ENCODE data around the gene FNIP1. TPM values are rescaled to one million over a fixed set of nuclear protein-coding genes. Genes with fewer than 3 reads are reported as not detected.
"Not testable (repeated sequence)": the region's sequence is repeated elsewhere in the genome, so short reads cannot be mapped to it uniquely, and the experiment has no call there.

The FNIP1 gene
- total and polyA plus RNA-seq, 2 donors, result 7.5 to 15.9 TPM

GRCh38 chr5:131778141-131778540, 18.7 kb downstream of the FNIP1 start:
- not testable (repeated sequence) for H3K4me1 ChIP-seq (ENCODE audit: control insufficient read depth in 2 of 2, insufficient read depth in 2 of 2, low read length in 2 of 2); H3K9me3 ChIP-seq (ENCODE audit: control insufficient read depth in 2 of 2, insufficient read depth in 1 of 2, low read length in 1 of 2); DNase-seq (ENCODE audit: low read depth in 6 of 9, low spot score in 9 of 9); H3K4me3 ChIP-seq (ENCODE audit: low read length in 2 of 2); H3K27me3 ChIP-seq (ENCODE audit: control insufficient read depth in 2 of 2, insufficient read depth in 1 of 2, low read length in 1 of 2); H3K27ac ChIP-seq (ENCODE audit: low read depth in 1 of 2, low read length in 1 of 2); H3K36me3 ChIP-seq (ENCODE audit: control insufficient read depth in 2 of 2, insufficient read depth in 2 of 2, low read length in 1 of 2)
- 89% methylated on average over 1 of the region's 1 CpG for WGBS

GRCh38 chr5:131776450-131776849, 20.4 kb downstream of the FNIP1 start:
- WGBS, result 100% methylated on average over 1 of the region's 1 CpG
- no peaks in the 10 kb centered on the region for H3K36me3 ChIP-seq (ENCODE audit: control insufficient read depth in 2 of 2, insufficient read depth in 2 of 2, low read length in 1 of 2)
- no peaks in the 10 kb centered on the region for H3K4me1 ChIP-seq (ENCODE audit: control insufficient read depth in 2 of 2, insufficient read depth in 2 of 2, low read length in 2 of 2)
- no peak for DNase-seq (ENCODE audit: low read depth in 6 of 9, low spot score in 9 of 9)
- H3K27ac ChIP-seq (ENCODE audit: low read depth in 1 of 2, low read length in 1 of 2), result no peak overlapping the region
- no peaks in the 10 kb centered on the region for H3K9me3 ChIP-seq (ENCODE audit: control insufficient read depth in 2 of 2, insufficient read depth in 1 of 2, low read length in 1 of 2)
- H3K27me3 ChIP-seq (ENCODE audit: control insufficient read depth in 2 of 2, insufficient read depth in 1 of 2, low read length in 1 of 2), result no peaks in the 10 kb centered on the region
- no peak overlapping the region for H3K4me3 ChIP-seq (ENCODE audit: low read length in 2 of 2)

GRCh38 chr5:131774652-131775367, 22.0 kb downstream of the FNIP1 start:
- H3K4me1 ChIP-seq (ENCODE audit: control insufficient read depth in 2 of 2, insufficient read depth in 2 of 2, low read length in 2 of 2), result no peaks in the 10 kb centered on the region
- H3K27ac ChIP-seq (ENCODE audit: low read depth in 1 of 2, low read length in 1 of 2), result no peak overlapping the region
- no peak overlapping the region for H3K4me3 ChIP-seq (ENCODE audit: low read length in 2 of 2)
- no peak for DNase-seq (ENCODE audit: low read depth in 6 of 9, low spot score in 9 of 9)
- no peaks in the 10 kb centered on the region for H3K9me3 ChIP-seq (ENCODE audit: control insufficient read depth in 2 of 2, insufficient read depth in 1 of 2, low read length in 1 of 2)
- no peaks in the 10 kb centered on the region for H3K36me3 ChIP-seq (ENCODE audit: control insufficient read depth in 2 of 2, insufficient read depth in 2 of 2, low read length in 1 of 2)
- no peaks in the 10 kb centered on the region for H3K27me3 ChIP-seq (ENCODE audit: control insufficient read depth in 2 of 2, insufficient read depth in 1 of 2, low read length in 1 of 2)
- 96% methylated on average over 4 of the region's 4 CpGs for WGBS

- Histone ChIP-seq H3K9me3 (ENCODE audit: control insufficient read depth in 2 of 2, insufficient read depth in 1 of 2, low read length in 1 of 2) (no peaks in the 10 kb centered on the region), H3K27ac (ENCODE audit: low read depth in 1 of 2, low read length in 1 of 2) (no peak overlapping the region), H3K4me3 (ENCODE audit: low read length in 2 of 2) (no peak overlapping the region), H3K27me3 (ENCODE audit: control insufficient read depth in 2 of 2, insufficient read depth in 1 of 2, low read length in 1 of 2) (no peaks in the 10 kb centered on the region), H3K4me1 (ENCODE audit: control insufficient read depth in 2 of 2, insufficient read depth in 2 of 2, low read length in 2 of 2) (no peaks in the 10 kb centered on the region), H3K36me3 (ENCODE audit: control insufficient read depth in 2 of 2, insufficient read depth in 2 of 2, low read length in 1 of 2) (no peaks in the 10 kb centered on the region)
- 97% methylated on average over 2 of the region's 2 CpGs for WGBS
- DNase-seq (ENCODE audit: low read depth in 6 of 9, low spot score in 9 of 9), result no peak
These were observed 23.0 kb downstream of the FNIP1 start for GRCh38 chr5:131773805-131774204.

- H3K9me3 ChIP-seq (ENCODE audit: control insufficient read depth in 2 of 2, insufficient read depth in 1 of 2, low read length in 1 of 2), result no peaks in the 10 kb centered on the region
- H3K4me3 ChIP-seq (ENCODE audit: low read length in 2 of 2), result no peak overlapping the region
- H3K4me1 ChIP-seq (ENCODE audit: control insufficient read depth in 2 of 2, insufficient read depth in 2 of 2, low read length in 2 of 2), result no peaks in the 10 kb centered on the region
- H3K27ac ChIP-seq (ENCODE audit: low read depth in 1 of 2, low read length in 1 of 2), result no peak overlapping the region
- WGBS, result 97% methylated on average over 4 of the region's 4 CpGs
- no peaks in the 10 kb centered on the region for H3K36me3 ChIP-seq (ENCODE audit: control insufficient read depth in 2 of 2, insufficient read depth in 2 of 2, low read length in 1 of 2)
- no peaks in the 10 kb centered on the region for H3K27me3 ChIP-seq (ENCODE audit: control insufficient read depth in 2 of 2, insufficient read depth in 1 of 2, low read length in 1 of 2)
- DNase-seq (ENCODE audit: low read depth in 6 of 9, low spot score in 9 of 9), result no peak
These were observed 25.1 kb downstream of the FNIP1 start for GRCh38 chr5:131771692-131772091.

GRCh38 chr5:131769961-131770360, 26.9 kb downstream of the FNIP1 start:
- Histone ChIP-seq H3K27me3 (ENCODE audit: control insufficient read depth in 2 of 2, insufficient read depth in 1 of 2, low read length in 1 of 2) (no peaks in the 10 kb centered on the region), H3K36me3 (ENCODE audit: control insufficient read depth in 2 of 2, insufficient read depth in 2 of 2, low read length in 1 of 2) (peaks cover 0 to under 1% of the 10 kb centered on the region in 2 donors), H3K4me1 (ENCODE audit: control insufficient read depth in 2 of 2, insufficient read depth in 2 of 2, low read length in 2 of 2) (no peaks in the 10 kb centered on the region), H3K27ac (ENCODE audit: low read depth in 1 of 2, low read length in 1 of 2) (no peak overlapping the region), H3K4me3 (ENCODE audit: low read length in 2 of 2) (no peak overlapping the region), H3K9me3 (ENCODE audit: control insufficient read depth in 2 of 2, insufficient read depth in 1 of 2, low read length in 1 of 2) (no peaks in the 10 kb centered on the region)
- WGBS, result 96% methylated on average over 1 of the region's 1 CpG
- no peak for DNase-seq (ENCODE audit: low read depth in 6 of 9, low spot score in 9 of 9)

- no peaks in the 10 kb centered on the region for H3K4me1 ChIP-seq (ENCODE audit: control insufficient read depth in 2 of 2, insufficient read depth in 2 of 2, low read length in 2 of 2)
- WGBS, result 98% methylated on average over 1 of the region's 1 CpG
- DNase-seq (ENCODE audit: low read depth in 6 of 9, low spot score in 9 of 9), result no peak
These were observed 27.5 kb downstream of the FNIP1 start for GRCh38 chr5:131769336-131769735.

GRCh38 chr5:131767891-131768290, 28.9 kb downstream of the FNIP1 start:
- Histone ChIP-seq H3K36me3 (ENCODE audit: control insufficient read depth in 2 of 2, insufficient read depth in 2 of 2, low read length in 1 of 2) (peaks cover 0 to 3% of the 10 kb centered on the region in 2 donors), H3K4me3 (ENCODE audit: low read length in 2 of 2) (no peak overlapping the region), H3K27ac (ENCODE audit: low read depth in 1 of 2, low read length in 1 of 2) (no peak overlapping the region), H3K27me3 (ENCODE audit: control insufficient read depth in 2 of 2, insufficient read depth in 1 of 2, low read length in 1 of 2) (no peaks in the 10 kb centered on the region), H3K4me1 (ENCODE audit: control insufficient read depth in 2 of 2, insufficient read depth in 2 of 2, low read length in 2 of 2) (no peaks in the 10 kb centered on the region), H3K9me3 (ENCODE audit: control insufficient read depth in 2 of 2, insufficient read depth in 1 of 2, low read length in 1 of 2) (peaks cover 3 to 6% of the 10 kb centered on the region in 2 donors)
- no peak for DNase-seq (ENCODE audit: low read depth in 6 of 9, low spot score in 9 of 9)

More at GRCh38 chr5:131769336-131769735, 27.5 kb downstream of the FNIP1 start:
- no peaks in the 10 kb centered on the region for H3K27me3 ChIP-seq (ENCODE audit: control insufficient read depth in 2 of 2, insufficient read depth in 1 of 2, low read length in 1 of 2)
- peaks cover 0 to 3% of the 10 kb centered on the region in 2 donors for H3K36me3 ChIP-seq (ENCODE audit: control insufficient read depth in 2 of 2, insufficient read depth in 2 of 2, low read length in 1 of 2)
- no peak overlapping the region for H3K4me3 ChIP-seq (ENCODE audit: low read length in 2 of 2)
- H3K9me3 ChIP-seq (ENCODE audit: control insufficient read depth in 2 of 2, insufficient read depth in 1 of 2, low read length in 1 of 2), result peaks cover 0 to under 1% of the 10 kb centered on the region in 2 donors
- no peak overlapping the region for H3K27ac ChIP-seq (ENCODE audit: low read depth in 1 of 2, low read length in 1 of 2)

GRCh38 chr5:131766689-131767088, 30.1 kb downstream of the FNIP1 start:
- H3K4me1 ChIP-seq (ENCODE audit: control insufficient read depth in 2 of 2, insufficient read depth in 2 of 2, low read length in 2 of 2), result no peaks in the 10 kb centered on the region
- peaks cover 3 to 6% of the 10 kb centered on the region in 2 donors for H3K9me3 ChIP-seq (ENCODE audit: control insufficient read depth in 2 of 2, insufficient read depth in 1 of 2, low read length in 1 of 2)
- H3K27me3 ChIP-seq (ENCODE audit: control insufficient read depth in 2 of 2, insufficient read depth in 1 of 2, low read length in 1 of 2), result no peaks in the 10 kb centered on the region
- DNase-seq (ENCODE audit: low read depth in 6 of 9, low spot score in 9 of 9), result no peak
- H3K4me3 ChIP-seq (ENCODE audit: low read length in 2 of 2), result no peak overlapping the region
- WGBS, result 96% methylated on average over 3 of the region's 3 CpGs
- H3K36me3 ChIP-seq (ENCODE audit: control insufficient read depth in 2 of 2, insufficient read depth in 2 of 2, low read length in 1 of 2), result peaks cover 0 to 3% of the 10 kb centered on the region in 2 donors
- no peak overlapping the region for H3K27ac ChIP-seq (ENCODE audit: low read depth in 1 of 2, low read length in 1 of 2)

All from thymus (tissue), 11 donors.